H1 (cell line): Measurements from ENCODE around the gene ADAMTS20.

Experiments used
- HDAC2 ChIP-seq, 2 experiments: fragments of 300-600 bp in 1 of 2; sonication (generic) in 1 of 2; IDR thresholded peaks; 2 replicates each; pipeline ENCODE4 v1.6.1; 2011 to 2012; ENCODE audit warnings: low read depth in 2 of 2, low read length in 2 of 2, mild to moderate bottlenecking in 2 of 2, moderate library complexity in 2 of 2, borderline replicate concordance in 1 of 2, inconsistent platforms in 1 of 2
- RAD21 ChIP-seq, 2 experiments: IDR thresholded peaks in 1 of 2; conservative IDR thresholded peaks in 1 of 2; 2 replicates each; pipeline ENCODE4 v1.6.1; 2011; ENCODE audit warnings: low read depth in 2 of 2, low read length in 2 of 2, improper control_type of control experiment in 1 of 2, inconsistent platforms in 1 of 2, mild to moderate bottlenecking in 1 of 2, moderate library complexity in 1 of 2
- SP1 ChIP-seq: IDR thresholded peaks from 2 replicates; pipeline ENCODE4 v1.6.1; 2011; ENCODE audit warnings: low read depth, low read length
- TEAD4 ChIP-seq: IDR thresholded peaks from 2 replicates; pipeline ENCODE4 v1.6.1; 2012; ENCODE audit warnings: low read depth, low read length, inconsistent platforms, mixed read lengths
- ZNF274 ChIP-seq: IDR thresholded peaks from 2 replicates; pipeline ENCODE4 v1.7.0; 2012; ENCODE audit warnings: low read length, borderline replicate concordance; ENCODE audit errors: extremely low read depth
- TF ChIP-seq, protein P1 (sequence below), 3 experiments: IDR thresholded peaks; 1 replicate in 2 of 3; 2 replicates in 1 of 3; pipeline versions ENCODE4 v1.5.1 to v1.6.1; 2011; ENCODE audit warnings: low read length in 3 of 3, mild to moderate bottlenecking in 3 of 3, inconsistent platforms in 2 of 3, low read depth in 1 of 3, moderate library complexity in 1 of 3; ENCODE audit not compliant: insufficient read depth in 1 of 3; ENCODE audit errors: control extremely low read depth in 1 of 3

DNA sequence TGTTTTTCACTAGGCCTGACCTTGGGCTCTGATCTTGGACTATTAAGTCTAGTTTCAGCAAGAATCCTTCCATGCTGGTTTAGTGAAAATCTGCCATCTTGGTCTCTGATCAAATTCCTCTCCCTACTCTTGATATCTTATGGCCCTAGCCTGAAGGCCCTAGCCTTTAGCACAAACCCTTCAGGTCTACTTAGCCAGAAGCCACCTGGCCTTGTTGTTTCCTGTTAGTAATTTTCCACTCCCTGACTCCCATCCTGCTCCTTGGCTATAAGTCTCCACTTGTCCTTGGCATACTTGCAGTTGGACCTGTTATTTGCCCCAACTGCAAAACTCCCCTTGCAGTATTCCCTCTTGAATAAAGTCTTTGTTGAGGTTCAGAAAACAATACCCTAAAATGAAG lies 241.4 kb downstream of the ADAMTS20 start:
- TF ChIP-seq ZNF274 = no peak
- TF ChIP-seq, protein P1, sequence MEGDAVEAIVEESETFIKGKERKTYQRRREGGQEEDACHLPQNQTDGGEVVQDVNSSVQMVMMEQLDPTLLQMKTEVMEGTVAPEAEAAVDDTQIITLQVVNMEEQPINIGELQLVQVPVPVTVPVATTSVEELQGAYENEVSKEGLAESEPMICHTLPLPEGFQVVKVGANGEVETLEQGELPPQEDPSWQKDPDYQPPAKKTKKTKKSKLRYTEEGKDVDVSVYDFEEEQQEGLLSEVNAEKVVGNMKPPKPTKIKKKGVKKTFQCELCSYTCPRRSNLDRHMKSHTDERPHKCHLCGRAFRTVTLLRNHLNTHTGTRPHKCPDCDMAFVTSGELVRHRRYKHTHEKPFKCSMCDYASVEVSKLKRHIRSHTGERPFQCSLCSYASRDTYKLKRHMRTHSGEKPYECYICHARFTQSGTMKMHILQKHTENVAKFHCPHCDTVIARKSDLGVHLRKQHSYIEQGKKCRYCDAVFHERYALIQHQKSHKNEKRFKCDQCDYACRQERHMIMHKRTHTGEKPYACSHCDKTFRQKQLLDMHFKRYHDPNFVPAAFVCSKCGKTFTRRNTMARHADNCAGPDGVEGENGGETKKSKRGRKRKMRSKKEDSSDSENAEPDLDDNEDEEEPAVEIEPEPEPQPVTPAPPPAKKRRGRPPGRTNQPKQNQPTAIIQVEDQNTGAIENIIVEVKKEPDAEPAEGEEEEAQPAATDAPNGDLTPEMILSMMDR (IDR thresholded peaks at IDR 0.05; ENCODE audit: control extremely low read depth in 1 of 3, insufficient read depth in 1 of 3, low read depth in 1 of 3, low read length in 3 of 3) = no peak
- no peak for TF ChIP-seq HDAC2 (IDR thresholded peaks at IDR 0.05; ENCODE audit: borderline replicate concordance in 1 of 2, low read depth in 2 of 2, low read length in 2 of 2)
- TF ChIP-seq SP1 = no peak
- TF ChIP-seq RAD21 (IDR thresholded peaks at IDR 0.05 in 1 of 2, conservative IDR thresholded peaks at IDR 0.05 in 1 of 2; ENCODE audit: low read depth in 2 of 2, low read length in 2 of 2) = no peak
- TF ChIP-seq TEAD4 = no peak
